GM18861 (cell line): ENCODE results near the gene NR6A1.

ENCODE experiments used
- ATAC-seq: cut with Tn5 transposase; IDR thresholded peaks from one replicate; pipeline ENCODE4 v1.9.1; 2021; ENCODE audit not compliant: unreplicated experiment

The NR6A1 gene

GRCh38 chr9:124495126-124496074 is 275.7 kb downstream of the NR6A1 start:
- no peak for ATAC-seq

DNA sequence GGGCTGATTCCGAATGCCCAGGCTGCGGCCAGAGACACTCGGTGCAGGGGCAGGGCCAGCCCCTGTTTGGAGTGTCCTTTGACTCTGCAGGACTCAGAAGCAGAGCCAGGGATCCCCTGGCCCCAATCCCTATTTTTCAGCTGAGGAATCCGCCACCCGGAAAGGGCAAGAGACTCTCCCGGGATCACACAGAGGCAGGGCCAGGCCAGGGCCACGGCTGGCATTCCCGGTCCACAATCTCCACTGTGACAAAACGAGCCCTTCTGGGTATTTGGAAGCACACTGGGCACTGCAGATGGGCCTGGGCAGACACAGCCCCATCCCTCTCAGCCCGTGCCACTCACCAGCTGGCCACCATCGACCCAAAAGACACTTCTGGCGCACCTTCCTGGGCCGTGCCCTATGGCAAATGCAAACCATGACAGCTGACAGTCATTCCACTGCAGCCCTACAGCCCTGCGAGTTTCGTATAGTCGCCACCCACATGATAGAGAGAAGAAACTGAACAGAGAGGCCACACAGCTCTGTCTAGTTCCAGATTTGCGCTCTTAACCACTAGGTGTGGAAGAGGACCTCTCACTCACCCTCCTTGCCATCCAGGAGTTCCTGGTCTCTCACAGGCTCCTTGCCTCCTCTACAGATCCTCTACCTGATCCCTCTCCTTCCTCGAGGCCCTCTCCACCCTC is 277.2 kb downstream of the NR6A1 start:
- ATAC-seq: no peak

GRCh38 chr9:124493218-124493617 is 277.9 kb downstream of the NR6A1 start:
- no peak for ATAC-seq

DNA sequence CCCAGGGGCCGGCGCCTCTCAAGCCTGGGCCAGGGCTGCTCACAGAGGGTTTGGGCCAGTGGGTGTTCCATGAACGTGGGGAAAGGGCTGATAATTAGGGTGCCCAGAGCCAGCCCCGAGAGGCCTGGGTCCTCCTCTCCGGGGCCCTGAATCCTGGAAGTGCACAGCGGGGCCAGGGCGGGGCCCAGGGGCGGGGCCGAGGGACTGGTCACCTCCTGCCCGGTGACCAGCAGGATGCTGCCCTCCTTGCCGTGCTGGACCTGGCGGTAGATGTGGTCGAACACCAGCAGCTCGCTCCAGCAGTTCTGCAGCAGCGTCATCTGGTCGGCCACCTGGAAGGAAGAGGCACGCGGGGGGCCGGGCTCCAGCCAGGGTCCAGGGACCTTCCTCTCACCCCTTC is 278.3 kb downstream of the NR6A1 start:
- no peak for ATAC-seq

- ATAC-seq: no peak
Measured at GRCh38 chr9:124491049-124491975, 279.8 kb downstream of the NR6A1 start.

GRCh38 chr9:124490004-124490403 is 281.1 kb downstream of the NR6A1 start:
- ATAC-seq: no peak

DNA sequence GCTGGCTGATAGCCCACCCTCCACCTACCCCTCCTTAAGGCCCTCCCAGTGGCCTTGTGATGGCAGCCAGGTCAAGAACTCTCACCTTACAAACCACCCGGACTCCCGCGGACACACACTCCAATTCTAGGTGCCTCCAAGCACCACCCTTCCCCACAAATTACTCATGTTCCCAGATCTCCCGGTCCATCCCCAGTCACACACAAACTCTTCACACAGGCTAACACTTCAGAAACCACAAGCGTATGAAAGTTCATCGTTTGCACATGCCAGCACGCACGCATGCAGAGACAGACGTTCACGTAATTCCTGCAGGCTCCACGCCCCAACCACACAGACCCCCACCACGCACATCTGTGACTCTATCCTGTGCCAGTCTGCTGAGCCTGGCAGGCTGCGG is 281.9 kb downstream of the NR6A1 start:
- no peak for ATAC-seq

DNA sequence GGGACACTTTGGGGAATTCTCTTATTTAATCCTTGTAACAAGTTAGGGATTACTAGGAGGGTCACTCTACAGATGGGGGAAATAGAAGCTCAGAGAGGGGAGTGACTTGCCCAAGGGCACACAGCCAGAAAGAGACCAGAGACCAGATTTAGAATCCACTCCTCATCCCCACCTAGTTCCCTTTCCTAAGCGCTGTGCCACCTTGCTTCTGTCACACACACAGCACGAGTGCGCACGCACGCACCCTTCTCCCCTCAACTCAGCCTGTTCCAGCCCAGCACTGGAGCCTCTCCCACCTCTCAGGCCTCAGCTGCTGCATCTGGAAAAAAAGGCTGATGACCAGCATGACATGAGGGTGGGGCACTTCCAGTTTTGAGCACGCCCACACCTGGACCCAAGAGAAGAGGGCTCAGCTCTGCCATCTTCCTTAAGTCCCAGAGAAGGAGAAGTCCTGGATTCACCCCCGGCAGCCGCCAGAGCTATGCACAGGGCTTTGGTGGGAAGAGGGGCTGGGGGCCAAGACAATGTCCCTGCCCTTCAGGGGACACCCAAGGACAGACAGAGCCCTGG is 282.4 kb downstream of the NR6A1 start:
- no peak for ATAC-seq

DNA sequence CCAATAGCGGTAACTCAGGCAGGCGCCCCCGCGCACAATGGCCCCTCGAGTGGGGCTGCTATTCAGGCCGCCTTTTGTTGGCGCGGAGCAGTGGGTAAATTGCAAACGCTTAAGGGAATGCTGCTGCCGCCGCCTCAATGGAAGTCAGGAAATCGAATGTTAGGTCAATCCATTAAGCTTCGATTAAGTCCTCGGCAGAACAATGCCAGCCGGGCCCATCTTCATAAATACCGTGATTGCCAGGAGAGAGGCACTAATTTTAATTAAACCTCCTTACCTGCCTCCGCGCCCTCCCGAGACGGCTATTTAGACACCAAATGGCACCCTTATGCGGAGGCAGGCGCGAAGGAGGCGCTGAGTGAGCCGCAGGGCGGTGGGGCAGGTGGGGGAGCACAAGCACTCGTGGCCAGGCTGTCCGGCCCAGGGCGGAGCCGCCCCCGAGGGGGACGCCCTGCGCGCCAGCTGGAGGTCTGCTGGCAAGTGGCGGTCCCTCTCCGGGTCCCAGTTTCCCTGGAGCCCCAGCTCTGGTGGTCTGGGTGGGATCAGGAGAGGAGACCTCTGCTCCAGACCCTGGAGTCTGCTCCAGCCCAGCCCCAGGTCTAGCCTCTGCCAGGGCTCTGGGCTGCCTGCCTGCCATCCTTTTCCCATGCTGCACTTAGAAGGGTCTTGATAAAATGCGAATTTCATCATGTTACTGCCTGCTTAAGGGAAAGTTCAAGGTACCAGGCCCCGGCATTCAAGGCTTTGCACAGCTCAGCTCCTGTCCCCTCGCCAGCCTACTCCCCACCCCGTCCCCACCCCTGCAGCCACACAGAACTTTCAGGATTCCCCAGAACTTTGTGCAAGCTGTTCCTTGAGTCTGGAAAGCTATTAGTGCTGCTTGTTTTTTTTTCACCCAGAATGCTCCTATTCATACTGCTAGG is 283.6 kb downstream of the NR6A1 start:
- ATAC-seq: no peak

- ATAC-seq: no peak
Measured at GRCh38 chr9:124486778-124487259, 284.3 kb downstream of the NR6A1 start.

- no peak for ATAC-seq
Measured at GRCh38 chr9:124485936-124486335, 285.2 kb downstream of the NR6A1 start.

GRCh38 chr9:124485201-124485600 is 285.9 kb downstream of the NR6A1 start:
- no peak for ATAC-seq

DNA sequence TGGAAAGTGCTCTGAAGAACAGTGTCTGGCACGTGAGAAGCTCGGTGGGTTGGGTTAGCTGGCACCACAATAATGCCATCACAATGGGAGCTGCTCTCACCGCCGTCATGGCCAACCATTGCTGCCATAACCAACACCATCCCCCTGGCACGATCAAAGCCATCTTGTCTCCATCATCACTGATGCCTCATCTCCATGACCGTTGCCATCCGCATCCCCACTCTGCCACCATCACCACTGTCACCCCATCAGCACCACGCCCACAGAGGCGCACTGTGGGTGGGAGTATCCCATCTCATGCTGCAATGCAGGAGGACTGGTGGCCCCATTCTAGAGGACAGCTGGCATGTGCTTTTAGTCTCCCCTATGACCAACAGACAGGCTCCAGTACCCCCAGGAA is 287.6 kb downstream of the NR6A1 start:
- ATAC-seq: no peak

DNA sequence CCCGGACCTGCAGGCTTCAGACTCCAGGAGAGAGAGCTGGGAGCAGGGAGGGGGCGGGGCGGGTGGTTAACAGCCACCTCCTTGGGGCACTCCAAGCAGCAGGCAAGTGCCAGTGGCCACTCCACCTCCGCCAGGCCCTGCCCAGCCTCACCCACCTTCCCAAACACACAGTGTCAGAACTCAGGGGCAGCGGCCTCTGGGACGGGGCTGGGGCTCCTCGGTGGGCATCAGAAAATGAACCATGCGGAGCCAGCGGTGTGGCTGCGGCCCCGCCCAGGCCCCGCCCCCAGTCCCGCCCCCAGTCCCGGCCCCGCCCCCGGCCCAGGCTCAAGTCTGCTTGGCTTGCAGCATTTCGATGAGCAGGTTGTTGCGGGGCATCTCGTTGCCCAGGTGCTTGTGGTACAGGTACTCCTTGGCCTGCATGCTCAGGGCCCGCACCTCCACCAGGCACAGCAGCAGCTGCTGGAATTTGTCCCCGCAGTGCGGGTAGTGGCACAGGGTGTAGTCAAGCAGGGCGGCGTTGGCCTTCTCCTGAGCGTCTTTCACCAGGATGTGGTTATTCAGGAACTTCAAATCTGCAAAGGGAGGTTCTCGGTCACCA is 288.6 kb downstream of the NR6A1 start:
- ATAC-seq: no peak

- no peak for ATAC-seq
Measured at GRCh38 chr9:124481115-124481514, 290.0 kb downstream of the NR6A1 start.

GRCh38 chr9:124480621-124480981 is 290.5 kb downstream of the NR6A1 start:
- no peak for ATAC-seq

DNA sequence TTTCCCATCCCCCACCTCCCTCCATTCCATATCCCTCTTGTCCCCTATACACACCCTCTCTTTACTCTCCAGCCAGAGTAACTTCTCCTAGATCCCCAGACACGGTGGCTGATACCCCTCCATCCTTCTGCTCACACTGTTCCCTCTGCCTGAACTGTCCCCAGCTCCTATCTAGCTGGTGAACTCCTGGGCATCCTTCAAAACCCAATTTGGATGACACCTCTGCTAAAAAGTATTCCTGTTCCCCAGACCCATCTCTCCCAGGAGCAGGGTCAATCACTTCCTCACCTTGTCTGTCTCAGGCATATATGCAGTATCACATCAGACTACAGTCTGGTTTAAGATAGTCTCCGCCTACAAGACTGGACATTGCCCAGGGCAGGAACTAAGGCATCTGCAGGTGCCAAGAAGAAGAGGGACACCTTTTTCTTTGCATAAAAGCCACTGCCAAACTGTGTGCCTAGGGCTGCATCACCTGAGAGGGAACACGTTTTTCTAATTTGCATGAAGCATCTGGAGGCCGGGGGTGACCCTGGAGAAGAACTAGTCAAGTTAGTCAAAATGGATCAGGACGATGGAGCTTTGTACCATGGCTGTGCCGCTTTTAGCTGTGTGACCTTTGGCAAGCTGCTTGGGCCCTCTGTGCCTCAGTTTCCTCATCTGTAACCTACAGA is 291.0 kb downstream of the NR6A1 start:
- no peak for ATAC-seq

DNA sequence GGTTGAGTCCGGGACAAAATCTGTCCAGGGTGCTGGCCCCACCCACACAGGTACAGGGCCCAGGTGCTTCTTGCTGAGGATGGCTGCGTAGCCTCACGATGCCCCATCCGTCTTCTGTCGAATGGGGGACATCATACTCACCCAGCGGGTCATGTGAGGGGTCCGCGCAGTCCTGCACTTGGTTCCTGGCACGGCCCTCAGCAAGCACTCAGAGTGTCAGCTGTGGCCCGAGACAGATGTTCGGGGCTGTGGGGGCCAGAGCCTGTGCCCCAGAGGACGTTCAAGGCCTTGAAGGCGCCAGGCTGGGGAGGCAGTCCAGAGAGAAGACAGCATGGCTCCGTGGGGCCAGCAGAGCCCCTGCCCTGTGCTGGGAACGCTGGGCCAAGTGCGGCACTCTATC is 291.7 kb downstream of the NR6A1 start:
- no peak for ATAC-seq

DNA sequence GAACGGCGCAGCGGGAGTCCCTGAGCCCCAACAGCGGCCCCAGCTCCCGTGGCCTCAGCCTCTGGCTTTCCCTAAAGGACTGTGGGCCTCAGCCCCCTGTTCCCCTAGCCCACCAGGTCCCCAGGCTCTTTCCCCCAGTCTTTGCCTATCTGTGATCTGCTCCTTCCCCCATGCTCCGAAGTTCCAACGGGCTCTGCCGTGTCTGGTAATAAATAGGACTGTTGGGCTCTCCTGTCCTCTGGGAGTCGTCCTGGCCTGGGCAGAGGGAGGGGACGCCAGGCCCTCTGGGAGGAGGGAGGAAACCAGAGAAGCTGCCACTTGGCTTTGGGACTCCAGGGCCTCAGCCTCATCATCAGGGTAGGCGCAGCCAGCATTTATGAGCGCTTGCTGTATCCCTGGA is 292.8 kb downstream of the NR6A1 start:
- no peak for ATAC-seq
